ENCODE results near the gene LEF1. TPM values are rescaled to one million over a fixed set of nuclear protein-coding genes. Genes with fewer than 3 reads are reported as not detected.

LEF1 gene
- total and polyA plus RNA-seq, 2 of the 8 experiments (the other 6 are each of a cell fraction or from before 2014, with no cell fraction given) = 2.6 to 5.2 TPM

- no peak overlapping the region for H3K14ac ChIP-seq (ENCODE audit: insufficient read length)
- CTCF ChIA-PET (ENCODE audit: partially characterized antibody) = interaction anchor here (0.6 kb wide), 1 partner anchor 569 kb away, joined by 3 read pairs; no protein-coding TSS in a partner anchor
- WGBS, 2 experiments (ENCODE audit: extremely low coverage in 1 of 2, insufficient coverage in 1 of 2, insufficient read length in 1 of 2, insufficient replicate concordance in 2 of 2, low coverage in 1 of 2, low lambda C conversion rate in 2 of 2, missing lambda C conversion rate in 1 of 2) = 97% methylated on average over 10 of the region's 10 CpGs; no CpG with 5 or more reads in 1 of the 2 experiments
- H3K79me1 ChIP-seq (ENCODE audit: low read depth, low read length) = no peaks in the 10 kb centered on the region
- no peaks in the 10 kb centered on the region; a peak in 1 of 4 replicates for H3K9me3 ChIP-seq (ENCODE audit: insufficient read depth in 2 of 2, low read depth in 1 of 2, low read length in 1 of 2)
- H2BK12ac ChIP-seq (ENCODE audit: low read depth, low read length) = no peak overlapping the region
- H3K23ac ChIP-seq (ENCODE audit: insufficient read length) = no peak overlapping the region
- FAIRE-seq (no peak), DNase-seq (ENCODE audit: low read depth in 1 of 2, low spot score in 2 of 2) (no peak)
- no peak overlapping the region for H4K5ac ChIP-seq (ENCODE audit: insufficient read length, low read depth, low read length)
- POLR2A ChIA-PET (ENCODE audit: partially characterized antibody) = no interaction called here
- H3K4me2 ChIP-seq (ENCODE audit: insufficient read depth in 1 of 2, low read depth in 2 of 2, low read length in 2 of 2) = no peak overlapping the region
- H3K4ac ChIP-seq (replicated peaks; ENCODE audit: insufficient read length, low read depth, low read length) = no peak overlapping the region
- no peaks in the 10 kb centered on the region; a peak in 1 of 8 replicates for H3K36me3 ChIP-seq (ENCODE audit: control insufficient read depth in 2 of 4, insufficient read depth in 4 of 4, low read length in 3 of 4)
- no peak overlapping the region for H4K8ac ChIP-seq (ENCODE audit: extremely low read depth, insufficient read depth, low read length)
- no peak overlapping the region; a peak in 1 of 7 replicates for H3K9ac ChIP-seq (replicated peaks in 1 of 4; ENCODE audit: extremely low read depth in 1 of 4, low read depth in 3 of 4, low read length in 3 of 4)
- no peak overlapping the region for H2AFZ ChIP-seq (ENCODE audit: low read length)
- no peaks in the 10 kb centered on the region for H4K20me1 ChIP-seq (replicated peaks in 1 of 2; ENCODE audit: control insufficient read depth in 1 of 2, insufficient read depth in 2 of 2, low read length in 2 of 2)
- no peak overlapping the region for H3K4me3 ChIP-seq (ENCODE audit: extremely low read depth in 1 of 4, insufficient read depth in 2 of 4, low read depth in 3 of 4, low read length in 4 of 4)
- no peak overlapping the region for H2BK5ac ChIP-seq (ENCODE audit: low read depth, low read length)
- H3K79me2 ChIP-seq (ENCODE audit: control insufficient read depth in 1 of 2, insufficient read depth in 2 of 2, low read length in 2 of 2) = no peaks in the 10 kb centered on the region
- no peaks in the 10 kb centered on the region for H3K23me2 ChIP-seq (ENCODE audit: low read depth, low read length)
- no peak overlapping the region for H2AK5ac ChIP-seq (ENCODE audit: low read depth, low read length)
- H2BK20ac ChIP-seq (ENCODE audit: low read length) = no peak overlapping the region
- H3K27me3 ChIP-seq (replicated peaks in 1 of 4; ENCODE audit: control insufficient read depth in 3 of 4, extremely low read depth in 1 of 4, insufficient read depth in 3 of 4, low read length in 3 of 4) = no peaks in the 10 kb centered on the region
- no peak overlapping the region for H3K56ac ChIP-seq (replicated peaks; ENCODE audit: insufficient read length, low read depth, low read length)
- no peak overlapping the region for H4K91ac ChIP-seq (replicated peaks; ENCODE audit: insufficient read length, low read length)
- no peak overlapping the region for H2BK120ac ChIP-seq (replicated peaks; ENCODE audit: low read depth, low read length)
- no peak overlapping the region for H3K27ac ChIP-seq (ENCODE audit: low read depth, low read length)
- no peak overlapping the region for H3K18ac ChIP-seq (ENCODE audit: extremely low read depth, low read length)
- H2BK15ac ChIP-seq (ENCODE audit: low read length) = no peak overlapping the region
- H3K4me1 ChIP-seq (replicated peaks in 1 of 4; ENCODE audit: control insufficient read depth in 3 of 4, insufficient read depth in 4 of 4, low read length in 3 of 4) = no peaks in the 10 kb centered on the region
- TF ChIP-seq USF2 (IDR thresholded peaks at IDR 0.05; ENCODE audit: low read length) = no peak
- TF ChIP-seq CREB1 (IDR thresholded peaks at IDR 0.05) = no peak
- TF ChIP-seq CBX8 (IDR thresholded peaks at IDR 0.05; ENCODE audit: borderline replicate concordance, low read depth, low read length) = no peak
- TF ChIP-seq SIRT6 (IDR thresholded peaks at IDR 0.05; ENCODE audit: low read length) = no peak
- TF ChIP-seq E2F6 (IDR thresholded peaks at IDR 0.05) = no peak
- TF ChIP-seq CTBP2 (IDR thresholded peaks at IDR 0.05; ENCODE audit: borderline replicate concordance, insufficient read depth, insufficient read length, low read length) = no peak
Measured at GRCh38 chr4:108080747-108081146, 88.0 kb downstream of the LEF1 start.

All from H1 (cell line).